Cardiac fibroblast (primary cell): ENCODE measurements around the gene ARL13A.
A peak's percentile ranks its signal among the peaks of the same experiment; 100 is the strongest.
"Not testable (repeated sequence)": the region's sequence is repeated elsewhere in the genome, so short reads cannot be mapped to it uniquely, and the experiment has no call there.

ENCODE experiments used
- DNase-seq, 2 donors: peaks; one replicate each; pipeline versions ENCODE4 v3.0.0 to v3.0.0-alpha.2; 2010; ENCODE audit warnings: low read depth in 2 of 2
- H3K4me3 ChIP-seq, 2 donors: replicated peaks in 1 of 2; 1 replicate in 1 of 2; 2 replicates in 1 of 2; pipeline ENCODE4 v1.5.1; 2011; ENCODE audit warnings: low read depth in 2 of 2, low read length in 2 of 2, mild to moderate bottlenecking in 2 of 2, moderate library complexity in 1 of 2
- CTCF ChIP-seq: IDR thresholded peaks from one replicate; pipeline ENCODE4 v1.5.1; 2011; ENCODE audit warnings: low read depth, mild to moderate bottlenecking, low read length, inconsistent platforms

Gene ARL13A

GRCh38 chrX:100969936-100970335 lies 428 bp downstream of the ARL13A start:
- H3K4me3 ChIP-seq, result no peak overlapping the region
- DNase-seq, result no peak
- TF ChIP-seq CTCF, result no peak

GRCh38 chrX:100973411-100973810 lies 3.9 kb downstream of the ARL13A start:
- peak; percentile 14 to 88 for DNase-seq
- H3K4me3 ChIP-seq, result no peak overlapping the region
- TF ChIP-seq CTCF, result no peak

GRCh38 chrX:100975212-100975611 lies 5.7 kb downstream of the ARL13A start:
- no peak overlapping the region for H3K4me3 ChIP-seq
- peak; percentile 16 to 62 for DNase-seq
- no peak for TF ChIP-seq CTCF

- DNase-seq, result no peak
- no peak for TF ChIP-seq CTCF
Observed at GRCh38 chrX:100976211-100976610, 6.7 kb downstream of the ARL13A start.

GRCh38 chrX:100979881-100980607 lies 10.5 kb downstream of the ARL13A start:
- no peak for DNase-seq
- no peak overlapping the region for H3K4me3 ChIP-seq
- no peak for TF ChIP-seq CTCF

More at GRCh38 chrX:100976211-100976610, 6.7 kb downstream of the ARL13A start:
- H3K4me3 ChIP-seq, result no peak overlapping the region

- peak; percentile 65 to 82 for DNase-seq
Observed at GRCh38 chrX:100980608-100981497, 11.3 kb downstream of the ARL13A start.

GRCh38 chrX:100981498-100981845 lies 12.0 kb downstream of the ARL13A start:
- H3K4me3 ChIP-seq, DNase-seq: not testable (repeated sequence)

More at GRCh38 chrX:100980608-100981497, 11.3 kb downstream of the ARL13A start:
- TF ChIP-seq CTCF, result no peak
- no peak overlapping the region for H3K4me3 ChIP-seq
